HG03558 (cell line): Measurements from ENCODE around the gene PPM1L.

ENCODE experiments used
- ATAC-seq: cut with Tn5 transposase; IDR thresholded peaks from one replicate; pipeline ENCODE4 v1.9.1; 2021; ENCODE audit warnings: moderate number of reproducible peaks; ENCODE audit not compliant: unreplicated experiment; ENCODE audit errors: extremely low read depth

PPM1L gene

DNA sequence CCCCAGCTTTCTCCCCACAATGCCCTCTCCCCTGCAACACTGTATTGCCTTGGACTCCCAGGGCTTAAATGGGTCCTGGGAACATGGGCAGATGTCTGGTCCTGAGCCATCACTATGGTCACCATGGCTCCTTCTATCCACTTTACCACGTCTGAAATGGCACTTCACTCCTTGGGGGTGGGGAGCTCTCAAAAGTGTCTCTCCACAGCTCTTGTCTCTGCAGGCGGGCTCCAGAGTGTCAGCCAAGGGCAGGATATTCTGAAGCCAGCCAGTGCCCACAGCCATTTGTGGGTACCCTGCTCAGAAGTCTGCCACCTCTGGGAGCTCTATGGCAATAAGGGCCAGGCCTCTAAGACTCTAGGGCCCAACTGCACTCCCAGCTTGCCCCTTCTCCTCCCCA lies 163.9 kb downstream of the PPM1L start:
- no peak for ATAC-seq

DNA sequence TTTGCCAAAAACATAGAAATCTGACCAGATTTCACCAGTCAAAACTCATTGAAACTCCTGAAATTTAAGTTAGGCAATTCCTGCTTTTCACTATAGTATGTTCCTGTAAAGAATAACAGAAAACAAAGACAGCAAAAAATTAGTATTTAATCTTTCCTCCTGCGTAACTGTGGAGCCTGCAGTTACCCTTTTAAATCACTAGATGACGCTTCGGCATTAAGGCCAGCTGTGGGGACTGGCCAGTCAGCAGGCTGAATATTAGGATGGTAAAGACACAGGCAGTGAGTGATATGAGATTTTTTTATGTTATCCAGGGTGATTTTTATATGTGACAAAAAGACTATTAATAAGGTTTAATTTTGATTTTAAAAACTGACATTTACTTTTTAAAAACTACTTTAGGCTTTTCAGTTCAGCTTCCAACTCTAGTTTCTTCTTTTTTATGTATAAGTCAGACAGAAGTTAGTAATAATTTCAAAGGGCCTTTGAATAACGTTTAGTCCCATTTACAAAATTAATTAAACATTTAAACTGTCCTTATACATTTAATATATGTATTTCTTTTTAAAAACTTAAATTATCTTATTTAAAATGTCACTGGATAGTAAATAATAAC lies 165.1 kb downstream of the PPM1L start:
- ATAC-seq: peak; percentile 84

DNA sequence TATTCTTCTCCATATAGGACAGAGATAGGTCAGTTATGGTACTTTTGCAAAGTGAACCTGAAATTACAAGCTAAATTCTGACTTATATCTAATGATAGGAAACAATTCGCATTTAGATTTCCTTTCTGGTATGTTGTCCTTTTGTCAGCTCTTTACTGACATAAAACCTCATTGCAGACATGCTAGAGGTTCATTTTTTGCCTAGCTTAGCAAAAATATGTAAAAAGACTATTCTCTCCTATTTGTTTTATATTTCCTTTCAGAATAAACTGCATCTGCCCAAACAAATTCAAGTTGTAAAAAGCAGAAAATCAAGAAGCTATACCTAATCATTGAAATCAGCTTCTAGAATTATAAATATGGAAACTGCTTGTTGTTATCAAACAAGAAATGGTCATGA lies 168.7 kb downstream of the PPM1L start:
- no peak for ATAC-seq

DNA sequence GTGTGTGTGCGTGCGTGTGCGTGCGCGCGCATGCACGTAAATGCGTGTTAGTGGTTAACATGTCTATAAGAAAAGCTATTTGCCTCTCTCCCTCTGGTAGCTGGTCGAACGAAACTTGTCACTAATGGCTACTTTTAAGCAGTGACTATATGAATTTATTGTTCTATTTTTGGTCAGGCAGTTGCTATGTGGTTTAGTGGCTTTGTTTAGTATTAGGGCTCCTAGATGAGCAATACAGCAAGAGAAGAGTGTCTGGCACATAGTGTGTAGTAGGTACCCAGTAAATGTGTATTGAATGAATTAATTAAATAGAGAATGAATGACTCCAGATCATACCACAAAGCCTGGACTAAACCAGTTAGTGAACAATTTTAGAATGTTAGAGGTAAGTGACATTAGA lies 171.6 kb downstream of the PPM1L start:
- no peak for ATAC-seq

DNA sequence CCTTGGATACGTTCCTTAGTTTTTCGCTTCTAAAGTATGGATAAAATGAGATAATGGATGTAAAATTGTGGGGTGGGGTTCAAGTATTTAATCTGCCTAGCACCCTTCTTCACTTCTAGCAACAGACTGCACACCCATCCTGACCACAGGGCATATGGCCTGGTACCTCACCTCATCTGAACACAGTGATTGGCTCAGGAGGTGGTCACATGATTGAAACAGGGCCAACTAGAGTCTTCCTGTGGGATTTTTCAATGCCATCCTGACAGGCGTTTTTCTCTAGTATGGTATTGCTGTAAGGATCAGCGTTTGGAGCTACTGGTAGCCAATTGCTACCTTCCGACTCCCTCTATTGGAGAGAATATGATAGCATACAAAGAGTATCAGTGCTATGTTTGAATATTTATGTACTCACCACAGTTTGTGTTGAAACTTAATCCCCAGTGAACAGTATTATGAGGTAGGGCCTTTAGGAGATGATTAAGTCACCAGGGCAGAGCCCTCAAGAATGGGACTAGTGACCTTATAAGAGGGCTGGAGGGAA lies 172.2 kb downstream of the PPM1L start:
- ATAC-seq: no peak

DNA sequence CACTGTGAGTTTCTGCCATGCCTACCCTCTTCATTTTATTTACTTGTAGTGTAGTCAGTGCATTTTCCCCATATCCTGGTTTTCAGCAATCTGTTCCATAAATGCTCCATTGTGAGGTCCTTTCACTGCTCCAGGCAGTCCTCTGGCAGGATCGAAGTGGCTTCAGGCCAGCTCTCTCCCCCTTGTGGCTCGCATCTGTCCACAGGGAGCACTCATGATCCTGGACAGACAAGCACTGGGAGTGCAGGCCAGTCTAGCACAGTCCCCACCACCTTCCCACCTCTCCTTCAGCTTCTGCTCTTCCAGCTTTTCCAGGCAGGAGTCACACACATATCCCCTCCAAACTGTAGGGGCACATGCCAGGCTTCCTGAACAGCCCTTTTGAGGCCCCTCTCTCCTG lies 173.6 kb downstream of the PPM1L start:
- no peak for ATAC-seq

DNA sequence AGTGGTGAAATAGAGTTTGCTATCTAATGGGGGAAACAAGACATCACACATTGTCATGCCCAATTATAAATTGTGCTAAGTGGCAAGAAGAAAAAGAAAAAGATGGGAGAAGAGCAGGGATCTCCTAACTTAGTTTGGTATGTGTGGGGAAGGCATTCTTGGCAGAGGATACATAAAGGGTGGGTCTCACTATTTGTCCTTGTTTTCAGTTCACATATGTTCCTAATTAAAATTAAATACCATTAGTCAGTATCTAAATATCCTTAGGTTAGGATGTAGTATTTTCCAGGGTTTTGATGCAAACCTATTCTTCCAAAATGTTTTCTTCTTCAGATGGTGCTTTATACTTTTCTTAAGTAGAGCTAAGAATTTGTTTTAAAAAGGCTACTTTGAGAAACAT lies 175.4 kb downstream of the PPM1L start:
- ATAC-seq: no peak

DNA sequence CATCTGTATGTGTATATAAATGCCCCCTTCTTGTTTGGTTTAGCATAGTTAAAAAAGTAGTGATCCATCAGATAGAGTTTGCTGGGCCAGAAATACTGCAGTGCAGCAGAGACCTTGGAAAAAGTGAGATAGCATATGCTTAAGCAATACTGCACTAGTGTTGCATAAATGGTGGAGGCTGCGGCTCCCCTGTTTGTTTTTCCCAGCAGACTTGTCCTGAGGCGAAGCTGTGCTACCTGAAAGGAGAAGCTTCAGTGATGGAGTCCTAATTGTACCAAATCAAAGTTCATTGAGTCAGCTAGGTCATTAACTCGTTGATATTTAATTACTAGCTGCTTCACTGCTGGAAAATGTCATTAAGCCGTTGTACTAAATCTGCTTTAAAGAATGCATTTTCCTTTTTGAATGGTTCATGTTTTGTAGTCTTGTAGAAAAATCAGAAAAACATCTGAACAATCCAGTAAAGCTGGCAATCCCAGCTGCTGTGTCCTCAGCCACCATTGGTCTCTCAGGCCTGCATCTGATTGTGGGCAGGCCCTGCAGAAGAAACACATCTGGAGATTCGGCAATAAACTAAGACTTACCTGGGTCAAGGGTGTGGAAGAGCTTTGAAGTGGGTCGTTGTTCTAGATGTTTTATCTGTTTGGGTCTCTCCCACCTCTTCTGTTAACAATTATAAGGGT lies 179.5 kb downstream of the PPM1L start:
- ATAC-seq: no peak

DNA sequence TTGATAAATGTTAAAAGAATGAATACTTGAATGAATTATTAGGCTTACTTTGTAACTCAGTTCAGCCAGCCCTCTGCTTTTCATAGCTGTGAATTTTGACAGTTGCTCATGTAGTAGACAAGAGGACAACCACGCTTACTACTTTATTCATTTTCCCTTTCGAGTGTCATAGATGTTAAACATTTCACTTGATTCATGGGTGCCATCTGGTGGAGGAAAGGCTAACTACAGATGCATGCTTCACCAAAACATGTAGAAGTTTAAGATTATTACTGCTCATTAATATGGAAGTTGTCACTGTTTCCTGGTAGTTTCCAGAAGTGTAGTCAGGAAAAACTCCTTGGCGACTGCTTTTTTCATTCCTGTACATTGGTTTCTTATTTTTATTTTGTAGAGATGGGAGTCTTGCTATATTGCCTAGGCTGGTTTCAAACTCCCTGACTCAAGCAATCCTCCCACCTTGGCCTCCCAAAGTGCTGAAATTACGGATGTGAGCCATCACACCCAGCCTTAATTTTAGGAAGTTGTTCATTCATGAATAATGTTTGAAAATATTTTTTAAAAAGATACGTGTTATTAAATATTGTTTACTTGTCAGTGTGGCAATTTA lies 186.0 kb downstream of the PPM1L start:
- ATAC-seq: peak; percentile 94

DNA sequence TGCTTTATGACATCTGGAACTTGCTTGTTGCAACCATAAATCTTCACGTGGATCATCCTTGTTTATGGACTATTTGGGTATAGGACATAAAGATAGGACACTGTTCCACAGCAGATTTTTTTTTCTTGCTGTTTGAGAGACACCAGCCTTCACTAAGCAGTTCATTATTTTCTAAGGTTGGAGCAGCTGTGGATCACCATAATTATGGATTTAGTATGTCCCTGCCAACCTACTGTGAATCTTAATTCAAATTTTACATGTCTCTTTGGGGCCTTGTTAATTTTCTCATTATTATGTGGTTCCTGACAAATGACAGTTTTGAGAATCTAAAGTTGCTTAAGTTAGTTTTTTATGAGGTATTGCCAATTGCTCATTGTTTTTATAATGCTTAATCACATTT lies 188.0 kb downstream of the PPM1L start:
- ATAC-seq: no peak

DNA sequence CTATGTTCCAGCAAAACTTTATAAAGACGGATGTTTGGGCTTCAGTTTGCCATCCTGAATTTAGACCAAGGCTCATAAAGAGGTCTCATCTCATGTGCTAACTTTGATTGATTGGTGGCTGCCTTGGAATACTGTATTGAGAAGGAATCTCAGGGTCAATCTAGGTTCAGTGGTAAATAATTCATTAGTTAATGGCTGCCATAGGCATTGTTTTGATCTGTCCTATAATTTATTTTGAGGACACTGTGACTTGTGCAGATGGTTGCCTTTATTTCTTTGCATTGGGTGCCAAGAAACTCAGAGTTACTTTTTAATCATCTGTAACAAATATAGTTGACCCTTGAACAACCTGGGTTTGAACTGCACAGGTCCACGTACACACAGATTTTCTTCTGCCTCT lies 189.3 kb downstream of the PPM1L start:
- ATAC-seq: no peak

DNA sequence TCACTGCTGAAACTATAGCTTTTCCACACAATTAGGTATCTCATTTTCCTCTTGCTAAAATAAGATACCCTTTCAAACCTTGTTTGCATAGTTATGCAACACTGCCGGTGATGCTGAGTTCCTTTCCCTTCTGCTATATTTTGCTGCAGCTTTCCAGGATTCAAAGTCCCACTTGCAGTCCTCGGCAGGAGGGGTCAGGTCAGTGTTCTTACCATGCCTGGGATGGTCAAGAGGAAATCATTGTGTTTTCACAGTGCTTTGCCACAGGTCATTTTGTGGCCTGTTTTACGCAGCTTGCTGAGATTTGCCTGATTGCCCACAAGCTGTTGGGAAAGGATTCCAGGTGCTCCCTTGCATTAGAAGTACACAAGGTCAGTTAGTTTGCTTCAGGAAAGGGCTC lies 192.2 kb downstream of the PPM1L start:
- no peak for ATAC-seq

DNA sequence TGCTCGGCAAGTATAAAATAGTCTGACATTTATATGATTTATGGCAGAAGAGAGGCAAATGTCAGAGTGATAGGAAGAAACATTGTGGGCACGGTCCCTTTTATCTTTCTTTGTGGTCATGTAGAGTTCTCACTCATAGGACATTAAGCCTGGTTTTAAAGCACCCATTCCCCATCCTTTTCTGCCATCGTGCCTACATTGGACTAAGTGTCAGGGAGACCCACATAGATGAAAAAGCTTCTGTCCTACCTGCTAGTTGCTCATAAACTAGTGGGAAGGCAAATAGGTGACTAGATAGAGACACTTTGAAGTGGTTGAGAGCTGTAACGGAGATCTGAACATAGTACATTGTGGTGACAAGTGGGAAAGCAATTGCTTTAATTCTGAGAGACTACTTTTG lies 193.4 kb downstream of the PPM1L start:
- no peak for ATAC-seq

DNA sequence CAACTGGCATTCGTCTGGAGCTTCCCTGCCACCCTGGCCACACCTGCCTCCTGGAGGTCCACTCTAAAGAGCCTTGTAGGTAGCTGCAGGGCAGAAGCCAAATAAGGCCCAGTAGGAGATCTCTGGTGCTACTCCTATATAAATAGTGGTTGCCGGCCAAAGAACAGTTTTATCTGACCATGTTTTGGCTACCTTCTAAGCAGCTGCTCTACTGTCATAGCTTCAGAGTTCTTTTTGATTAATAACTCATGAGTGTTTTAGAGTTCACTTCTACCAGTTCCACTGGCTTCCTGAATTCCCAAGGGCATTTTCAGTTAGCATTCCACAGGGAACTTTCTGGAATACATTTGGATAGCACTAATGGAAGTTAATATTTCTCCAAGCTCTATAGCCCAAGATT lies 194.5 kb downstream of the PPM1L start:
- no peak for ATAC-seq

DNA sequence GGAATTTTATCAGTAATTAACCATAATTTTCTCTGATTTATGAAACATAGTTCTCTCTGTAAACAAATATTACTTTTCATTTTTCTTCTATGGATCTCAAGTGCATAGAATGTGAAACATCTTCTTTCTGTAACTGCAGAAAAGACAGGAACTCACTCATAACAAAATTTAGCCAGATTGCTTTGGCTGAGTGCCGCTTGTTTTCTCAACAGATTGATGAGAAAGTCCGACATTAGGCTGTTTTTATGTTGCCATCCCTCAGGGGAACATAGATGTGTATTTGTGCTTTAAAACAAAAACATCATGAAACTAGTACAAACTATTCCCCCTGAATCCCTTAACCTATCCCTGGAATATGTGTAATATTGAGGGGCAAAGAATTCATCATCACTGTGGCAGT lies 194.9 kb downstream of the PPM1L start:
- no peak for ATAC-seq

DNA sequence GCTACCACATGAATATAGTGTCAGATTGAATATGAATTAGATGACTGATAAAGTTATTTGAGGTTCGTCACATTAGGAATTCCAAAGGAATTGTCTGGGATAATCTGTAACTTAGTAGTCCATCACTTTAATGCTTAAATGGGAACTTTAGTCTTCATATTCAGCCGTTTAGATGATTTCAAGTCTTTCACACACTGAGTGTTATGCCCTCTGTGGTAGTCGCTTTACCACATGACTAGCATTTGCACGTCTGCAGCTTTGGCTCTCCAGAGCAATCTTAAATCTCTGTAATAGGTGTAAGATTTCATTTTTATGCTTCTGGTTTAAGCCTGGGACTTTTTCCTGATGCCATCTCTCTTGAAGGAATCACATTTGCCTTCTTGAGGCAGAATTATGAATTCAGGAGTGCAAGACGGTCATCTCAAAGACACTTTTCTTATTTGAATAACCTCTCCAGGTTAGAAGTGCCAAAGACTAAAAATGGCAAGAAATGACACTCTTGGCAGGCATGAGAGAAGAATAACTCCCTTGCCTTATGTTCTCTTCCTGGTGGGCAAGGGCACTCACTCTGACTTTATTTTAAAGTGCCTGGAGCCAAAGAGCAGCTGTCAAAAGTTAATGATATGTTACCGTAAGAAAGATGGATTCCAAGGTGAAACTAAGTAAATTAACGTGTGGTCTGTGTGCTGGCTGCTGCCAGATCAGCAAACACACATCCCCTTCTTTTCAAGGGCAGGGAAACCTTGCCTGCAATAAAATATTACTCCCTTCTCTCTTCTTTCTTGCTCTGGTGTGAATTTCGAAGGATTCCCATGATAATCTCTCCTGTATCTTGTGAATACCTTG lies 195.8 kb downstream of the PPM1L start:
- ATAC-seq: no peak

DNA sequence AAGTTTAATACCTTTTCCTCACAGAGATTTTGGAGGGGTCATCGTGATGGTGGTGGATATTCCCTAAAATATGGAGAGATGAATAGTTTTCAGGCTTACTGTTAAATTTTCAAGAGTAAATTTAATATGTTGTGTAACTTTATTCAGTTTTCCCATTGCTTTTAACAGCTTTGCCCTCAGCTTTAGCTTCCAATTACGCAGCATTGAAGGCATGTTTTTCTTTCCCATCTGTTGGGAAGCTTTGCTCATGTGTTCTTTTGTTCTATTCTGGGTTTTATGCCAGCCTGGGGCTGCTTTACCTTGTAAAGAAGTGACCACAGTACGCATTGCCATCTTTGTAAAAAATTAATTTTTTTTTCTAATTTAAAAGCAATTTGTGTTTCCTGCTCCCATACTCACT lies 197.7 kb downstream of the PPM1L start:
- no peak for ATAC-seq

DNA sequence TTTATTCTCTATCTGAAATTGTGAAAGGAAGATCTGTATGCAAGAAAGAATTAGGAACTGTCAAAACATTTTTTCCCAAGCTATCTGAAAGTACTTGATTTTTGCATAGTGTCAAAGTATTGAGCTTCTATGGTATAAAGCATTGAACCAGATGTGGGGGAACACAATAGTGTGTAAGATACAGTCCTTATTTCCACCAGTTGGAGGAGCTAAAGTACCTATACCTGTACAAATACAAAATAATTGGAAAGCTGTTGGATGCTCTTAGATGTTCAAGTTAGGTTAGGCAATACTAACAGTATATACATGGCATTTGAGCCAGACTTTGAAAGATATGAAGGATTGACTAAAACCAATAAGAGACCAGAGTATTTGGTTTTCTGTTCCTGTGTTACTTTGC lies 200.8 kb downstream of the PPM1L start:
- peak; percentile 79 for ATAC-seq

DNA sequence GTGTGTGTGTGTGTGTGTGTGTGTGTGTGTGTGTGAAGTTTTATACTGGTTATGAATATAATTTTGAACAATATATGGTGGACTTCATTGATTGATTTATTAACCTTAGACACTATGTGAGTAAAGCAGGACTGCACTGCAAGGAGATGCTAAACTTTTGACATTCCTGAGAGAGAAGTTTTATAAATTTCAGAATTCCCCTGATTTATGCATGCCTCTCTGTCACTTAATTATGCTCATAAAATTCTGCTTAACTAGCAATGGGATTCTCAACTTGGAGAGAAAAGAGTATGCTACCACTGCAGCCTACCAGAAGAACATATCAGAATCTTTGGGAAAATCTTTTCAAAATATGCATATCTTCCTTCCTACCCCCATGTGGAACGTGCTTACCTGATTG lies 204.5 kb downstream of the PPM1L start:
- no peak for ATAC-seq

DNA sequence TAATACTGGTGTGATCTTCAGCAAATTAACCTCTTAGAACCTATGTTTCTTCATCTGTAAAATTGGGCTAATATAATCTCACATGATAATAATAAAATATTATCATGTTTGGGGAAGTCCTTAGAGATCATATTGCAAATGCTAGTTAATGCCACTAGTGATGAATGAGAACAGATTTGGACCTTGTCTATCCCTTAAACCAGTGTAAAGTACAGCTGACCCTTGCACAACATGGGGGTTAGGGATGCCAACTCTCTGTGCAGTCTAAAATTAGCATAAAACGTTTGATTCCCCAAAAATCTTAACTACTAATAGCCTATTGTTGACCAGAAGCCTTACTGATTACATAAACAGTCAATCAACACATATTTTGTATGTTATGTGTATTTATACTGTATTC lies 207.9 kb downstream of the PPM1L start:
- ATAC-seq: no peak

DNA sequence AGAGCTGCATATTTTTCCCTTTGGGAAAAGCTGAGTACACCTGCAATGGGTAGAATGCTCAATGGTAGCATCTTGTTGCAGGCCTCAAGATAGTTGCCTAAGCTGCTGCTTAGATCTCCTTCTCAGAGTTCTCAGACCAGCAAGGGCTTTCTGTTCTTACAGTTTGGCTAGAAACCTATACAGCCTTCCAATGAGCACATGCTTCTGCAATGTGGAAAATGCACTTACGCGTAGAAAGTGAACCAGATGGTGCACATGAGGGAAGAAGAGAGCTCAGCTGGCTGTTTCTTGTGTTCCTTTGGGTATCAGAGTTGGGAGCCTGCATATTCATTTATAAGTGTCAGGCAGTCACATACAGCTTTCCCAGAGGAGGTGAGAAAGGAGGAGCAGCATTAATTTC lies 212.7 kb downstream of the PPM1L start:
- no peak for ATAC-seq
